Left lung (tissue), 14 donors: ENCODE data around the gene CXorf49B. TPM values are rescaled to one million over a fixed set of nuclear protein-coding genes. Genes with fewer than 3 reads are reported as not detected.
"Not testable (repeated sequence)": the region's sequence is repeated elsewhere in the genome, so short reads cannot be mapped to it uniquely, and the experiment has no call there.

Experiments used
- ATAC-seq: fragments of 200-7000 bp; cut with Tn5 transposase; one replicate; pipeline ENCODE4 v1.9.1; 2020; ENCODE audit warnings: moderate library complexity
- DNase-seq, 4 donors: peaks; one replicate each; pipeline ENCODE4 v3.0.0-alpha.2; 2013 to 2020
- H3K27ac ChIP-seq, 2 donors: fragments of 200-600 bp; sonication (generic) in 1 of 2; one replicate each; pipeline versions ENCODE4 v1.5.0 to v1.8.0; 2020 to 2021
- H3K27me3 ChIP-seq, 2 donors: fragments of 200-600 bp; sonication (generic) in 1 of 2; one replicate each; pipeline versions ENCODE4 v1.5.0 to v1.8.0; 2020 to 2021
- H3K36me3 ChIP-seq, 2 donors: fragments of 200-600 bp; sonication (generic) in 1 of 2; one replicate each; pipeline versions ENCODE4 v1.5.0 to v1.8.0; 2020 to 2021
- H3K4me1 ChIP-seq, 2 donors: fragments of 200-600 bp; one replicate each; pipeline ENCODE4 v1.8.0; 2021
- H3K4me3 ChIP-seq, 2 donors: fragments of 200-600 bp; sonication (generic) in 1 of 2; one replicate each; pipeline versions ENCODE4 v1.5.0 to v1.8.0; 2020 to 2021; ENCODE audit warnings: mild to moderate bottlenecking in 1 of 2
- H3K9me3 ChIP-seq, 2 donors: fragments of 200-600 bp; sonication (generic) in 1 of 2; one replicate each; pipeline versions ENCODE4 v1.5.0 to v1.8.0; 2020 to 2021
- intact Hi-C, 2 donors: fragments of 100-400 bp; cut with DNase I; formaldehyde crosslinking; loops; one replicate each; pipeline versions ENCODE4 v1.11.2 to v1.14.2; 2022
- long read RNA-seq, 12 donors: library from polyadenylated mRNA in 2 of 12; unstranded in 2 of 12; transcript quantifications; one replicate each; pipeline ENCODE4 v2.0.0 and lab custom pipeline, GENCODE V29; 2019 to 2026
- polyA plus RNA-seq, 6 donors: library from polyadenylated mRNA; unstranded; fragments of 120-200 nt; gene quantifications; one replicate each; pipeline ENCODE4 v1.2.1, GENCODE V29; 2013; ENCODE audit not compliant: insufficient read length in 6 of 6
- total RNA-seq, 2 donors: library from RNA; stranded (reverse); fragmentation: NEBNext Ultra II Directional; extraction: Animal tissue kit (Norgen Biotek cat#: 25700); gene quantifications; one replicate each; pipeline ENCODE4 v1.2.1, GENCODE V29; 2021
- donor health status: DM: no; HTN: yes; CAD: no.
- donor health status: DM: no; HTN: no; CAD: no.

Gene CXorf49B
- total RNA-seq (not detected), polyA plus RNA-seq (under 1 TPM in 1 of 6 donors, not detected in 5; 0.43 TPM)
- long read RNA-seq, donor 1, result 0 reads
- long read RNA-seq, donor 2, result 0 reads
- long read RNA-seq, donor 3, result 0 reads
- long read RNA-seq, donor 4, result 0 reads
- long read RNA-seq, donor 5, result 0 reads
- long read RNA-seq, donor 6, result 0 reads
- long read RNA-seq, donor 7, result 0 reads
- long read RNA-seq, donor 8, result 0 reads
- long read RNA-seq, donor 9, result 0 reads
- long read RNA-seq, donor 10, result 0 reads
- long read RNA-seq, donor 11, result 0 reads
- long read RNA-seq, donor 12, result 0 reads

- H3K9me3 ChIP-seq, H3K27ac ChIP-seq, intact Hi-C loops: not testable (repeated sequence)
Measured at GRCh38 chrX:71763049-71763448, at the start of gene CXorf49B. Gene CXorf49B, plus strand, starts transcription at chrX:71763349. Its CDS starts 75 bp downstream, at chrX:71763424.

GRCh38 chrX:71714064-71714463 lies 49.1 kb upstream of the CXorf49B start:
- DNase-seq, H3K9me3 ChIP-seq, ATAC-seq, H3K36me3 ChIP-seq, H3K27ac ChIP-seq, intact Hi-C loops, H3K4me3 ChIP-seq, H3K4me1 ChIP-seq, H3K27me3 ChIP-seq: not testable (repeated sequence)

More at GRCh38 chrX:71763049-71763448, at the start of gene CXorf49B:
- not testable (repeated sequence) for ATAC-seq, H3K4me1 ChIP-seq, H3K27me3 ChIP-seq, H3K4me3 ChIP-seq, DNase-seq, H3K36me3 ChIP-seq

GRCh38 chrX:71715551-71715950 lies 47.6 kb upstream of the CXorf49B start:
- H3K4me3 ChIP-seq, H3K9me3 ChIP-seq, H3K27me3 ChIP-seq, H3K4me1 ChIP-seq, H3K27ac ChIP-seq, intact Hi-C loops, H3K36me3 ChIP-seq, DNase-seq: not testable (repeated sequence)
- peak; percentile 30 for ATAC-seq

GRCh38 chrX:71716323-71716722 lies 46.8 kb upstream of the CXorf49B start:
- H3K4me1 ChIP-seq, ATAC-seq, DNase-seq, H3K4me3 ChIP-seq, H3K27ac ChIP-seq, intact Hi-C loops, H3K36me3 ChIP-seq, H3K9me3 ChIP-seq, H3K27me3 ChIP-seq: not testable (repeated sequence)

GRCh38 chrX:71718185-71718584 lies 45.0 kb upstream of the CXorf49B start, which contains the start of gene CXorf49:
Gene CXorf49, minus strand, starts transcription at chrX:71718285. Its CDS starts 134 bp downstream, at chrX:71718151.
- H3K9me3 ChIP-seq, H3K4me3 ChIP-seq, intact Hi-C loops, H3K4me1 ChIP-seq, H3K36me3 ChIP-seq, H3K27ac ChIP-seq, DNase-seq, H3K27me3 ChIP-seq, ATAC-seq: not testable (repeated sequence)

GRCh38 chrX:71719195-71719594 lies 44.0 kb upstream of the CXorf49B start:
- H3K27me3 ChIP-seq, ATAC-seq, H3K27ac ChIP-seq, intact Hi-C loops, H3K36me3 ChIP-seq, H3K9me3 ChIP-seq, H3K4me3 ChIP-seq, H3K4me1 ChIP-seq: not testable (repeated sequence)
- peak in 1 of 4 donors; percentile 23 for DNase-seq

- intact Hi-C loops, H3K27me3 ChIP-seq, H3K9me3 ChIP-seq, H3K36me3 ChIP-seq, DNase-seq, H3K27ac ChIP-seq, H3K4me3 ChIP-seq, H3K4me1 ChIP-seq: not testable (repeated sequence)
- ATAC-seq, result peak; percentile 24
Measured at GRCh38 chrX:71720289-71720886, 42.8 kb upstream of the CXorf49B start.

- DNase-seq, H3K4me3 ChIP-seq, H3K36me3 ChIP-seq, H3K4me1 ChIP-seq, intact Hi-C loops, H3K27me3 ChIP-seq, H3K9me3 ChIP-seq, H3K27ac ChIP-seq: not testable (repeated sequence)
- peak; percentile 19 for ATAC-seq
Measured at GRCh38 chrX:71760688-71761281, 2.4 kb upstream of the CXorf49B start.

- H3K4me3 ChIP-seq, intact Hi-C loops, H3K36me3 ChIP-seq, H3K4me1 ChIP-seq, ATAC-seq, DNase-seq, H3K27me3 ChIP-seq, H3K27ac ChIP-seq, H3K9me3 ChIP-seq: not testable (repeated sequence)
Measured at GRCh38 chrX:71764832-71765231, 1.7 kb downstream of the CXorf49B start.

- H3K27ac ChIP-seq, H3K4me1 ChIP-seq, H3K9me3 ChIP-seq, H3K36me3 ChIP-seq, H3K4me3 ChIP-seq, intact Hi-C loops, H3K27me3 ChIP-seq, DNase-seq: not testable (repeated sequence)
- ATAC-seq, result peak; percentile 18
Measured at GRCh38 chrX:71765613-71766012, 2.5 kb downstream of the CXorf49B start.

GRCh38 chrX:71767134-71767533 lies 4.0 kb downstream of the CXorf49B start:
- H3K4me3 ChIP-seq, H3K9me3 ChIP-seq, intact Hi-C loops, H3K27ac ChIP-seq, DNase-seq, H3K27me3 ChIP-seq, H3K4me1 ChIP-seq, H3K36me3 ChIP-seq, ATAC-seq: not testable (repeated sequence)

GRCh38 chrX:71778322-71778721 lies 15.2 kb downstream of the CXorf49B start:
- H3K27me3 ChIP-seq, H3K9me3 ChIP-seq, intact Hi-C loops, DNase-seq, H3K4me1 ChIP-seq, H3K36me3 ChIP-seq, H3K27ac ChIP-seq, H3K4me3 ChIP-seq: not testable (repeated sequence)
- ATAC-seq, result peak; percentile 50

- intact Hi-C loops, H3K27ac ChIP-seq, DNase-seq, H3K27me3 ChIP-seq, H3K4me1 ChIP-seq, H3K9me3 ChIP-seq, H3K36me3 ChIP-seq, H3K4me3 ChIP-seq: not testable (repeated sequence)
- peak; percentile 62 for ATAC-seq
Measured at GRCh38 chrX:71782225-71782949, 19.2 kb downstream of the CXorf49B start.
